KOPT-K1 (cell line): ENCODE data around the gene SPRED3.
"Not testable (repeated sequence)": the region's sequence is repeated elsewhere in the genome, so short reads cannot be mapped to it uniquely, and the experiment has no call there.

ENCODE experiments used
- H3K27ac ChIP-seq: fragments of 200-600 bp; sonication (generic); 2 replicates; pipeline ENCODE4 v1.5.1; 2016; ENCODE audit warnings: antibody characterized with exemption, mild to moderate bottlenecking, low read depth, low read length; ENCODE audit not compliant: poor library complexity, severe bottlenecking
- H3K36me3 ChIP-seq: fragments of 200-600 bp; sonication (generic); 2 replicates; pipeline ENCODE4 v1.5.1; 2017; ENCODE audit warnings: antibody characterized with exemption, mild to moderate bottlenecking, low read length, moderate library complexity; ENCODE audit not compliant: insufficient read depth
- H3K9me3 ChIP-seq: fragments of 200-600 bp; sonication (generic); 2 replicates; pipeline ENCODE4 v1.5.1; 2017; ENCODE audit warnings: antibody characterized with exemption, low read length, mild to moderate bottlenecking; ENCODE audit not compliant: insufficient read depth, poor library complexity, severe bottlenecking

The SPRED3 gene

GRCh38 chr19:38395381-38396114, 7.1 kb downstream of the SPRED3 start:
- Histone ChIP-seq H3K9me3 (no peaks in the 10 kb centered on the region), H3K27ac (no peak overlapping the region), H3K36me3 (no peaks in the 10 kb centered on the region)

GRCh38 chr19:38399081-38399480, 10.6 kb downstream of the SPRED3 start:
- Histone ChIP-seq H3K27ac (no peak overlapping the region), H3K9me3 (no peaks in the 10 kb centered on the region), H3K36me3 (no peaks in the 10 kb centered on the region)

- Histone ChIP-seq H3K36me3 (no peaks in the 10 kb centered on the region), H3K27ac (no peak overlapping the region), H3K9me3 (no peaks in the 10 kb centered on the region)
Measured at GRCh38 chr19:38399537-38399936, 11.0 kb downstream of the SPRED3 start.

GRCh38 chr19:38400361-38400760, 11.9 kb downstream of the SPRED3 start:
- no peaks in the 10 kb centered on the region for H3K36me3 ChIP-seq
- H3K27ac ChIP-seq = no peak overlapping the region
- H3K9me3 ChIP-seq = no peaks in the 10 kb centered on the region

- H3K9me3 ChIP-seq = no peaks in the 10 kb centered on the region
- H3K27ac ChIP-seq = no peak overlapping the region
- H3K36me3 ChIP-seq = no peaks in the 10 kb centered on the region
Measured at GRCh38 chr19:38401148-38401547, 12.7 kb downstream of the SPRED3 start.

GRCh38 chr19:38402623-38402966, 14.1 kb downstream of the SPRED3 start:
- Histone ChIP-seq H3K36me3 (no peaks in the 10 kb centered on the region), H3K9me3 (no peaks in the 10 kb centered on the region), H3K27ac (no peak overlapping the region)

- H3K9me3 ChIP-seq = no peaks in the 10 kb centered on the region
- H3K27ac ChIP-seq = peak within 1 kb of the TSS; percentile 49
- H3K36me3 ChIP-seq = no peaks in the 10 kb centered on the region
Measured at GRCh38 chr19:38402967-38403674, 14.6 kb downstream of the SPRED3 start, which contains the start of gene FAM98C. FAM98C (plus strand) TSS chr19:38403093; CDS start chr19:38403154, 61 bp downstream.

- H3K27ac ChIP-seq = no peak overlapping the region
- no peaks in the 10 kb centered on the region for H3K9me3 ChIP-seq
- H3K36me3 ChIP-seq = no peaks in the 10 kb centered on the region
Measured at GRCh38 chr19:38404858-38405257, 16.4 kb downstream of the SPRED3 start.

- H3K9me3 ChIP-seq = no peaks in the 10 kb centered on the region
- H3K27ac ChIP-seq = no peak overlapping the region
- H3K36me3 ChIP-seq = no peaks in the 10 kb centered on the region
Measured at GRCh38 chr19:38405276-38405675, 16.8 kb downstream of the SPRED3 start.

GRCh38 chr19:38409631-38410133, 21.2 kb downstream of the SPRED3 start:
- no peaks in the 10 kb centered on the region for H3K9me3 ChIP-seq
- no peak overlapping the region for H3K27ac ChIP-seq
- no peaks in the 10 kb centered on the region for H3K36me3 ChIP-seq

- H3K36me3 ChIP-seq, H3K27ac ChIP-seq, H3K9me3 ChIP-seq: not testable (repeated sequence)
Measured at GRCh38 chr19:38410407-38410806, 21.9 kb downstream of the SPRED3 start.

- H3K9me3 ChIP-seq = no peaks in the 10 kb centered on the region
- H3K36me3 ChIP-seq = no peaks in the 10 kb centered on the region
- no peak overlapping the region for H3K27ac ChIP-seq
Measured at GRCh38 chr19:38411041-38411712, 22.7 kb downstream of the SPRED3 start.

- not testable (repeated sequence) for H3K36me3 ChIP-seq, H3K27ac ChIP-seq
Measured at GRCh38 chr19:38411898-38412297, 23.4 kb downstream of the SPRED3 start.

GRCh38 chr19:38412491-38412890, 24.0 kb downstream of the SPRED3 start:
- Histone ChIP-seq H3K36me3 (no peaks in the 10 kb centered on the region), H3K9me3 (no peaks in the 10 kb centered on the region), H3K27ac (no peak overlapping the region)

More at GRCh38 chr19:38411898-38412297, 23.4 kb downstream of the SPRED3 start:
- not testable (repeated sequence) for H3K9me3 ChIP-seq

GRCh38 chr19:38412961-38413360, 24.5 kb downstream of the SPRED3 start:
- no peak overlapping the region for H3K27ac ChIP-seq
- H3K36me3 ChIP-seq = no peaks in the 10 kb centered on the region
- H3K9me3 ChIP-seq = no peaks in the 10 kb centered on the region
